Activated CD8-positive, alpha-beta memory T cell treated with anti-CD3 and anti-CD28 coated beads for 48 hours (primary cell): ENCODE results near the gene GALR3.

ENCODE experiments used
- DNase-seq, 3 experiments: peaks; one replicate each; pipeline ENCODE4 v3.0.0-alpha.2; 2020; ENCODE audit warnings: low read depth in 2 of 3, low spot score in 2 of 3

Gene GALR3

GRCh38 chr22:37865510-37865909 lies 42.3 kb downstream of the GALR3 start:
- no peak for DNase-seq

- no peak for DNase-seq
Observed at GRCh38 chr22:37870273-37870672, 47.1 kb downstream of the GALR3 start.
